NCI-H1694 (cell line): ENCODE measurements around the gene STAMBPL1.
A peak's percentile ranks its signal among the peaks of the same experiment; 100 is the strongest.
"Not testable (repeated sequence)": the region's sequence is repeated elsewhere in the genome, so short reads cannot be mapped to it uniquely, and the experiment has no call there.

Experiments
- DNase-seq: peaks from one replicate; lab custom pipeline; 2025; lab: John Stamatoyannopoulos, UW

The STAMBPL1 gene

GRCh38 chr10:88857831-88858230 lies 22.2 kb upstream of the STAMBPL1 start:
- DNase-seq: no peak

- no peak for DNase-seq
Measured at GRCh38 chr10:88858491-88858890, 21.6 kb upstream of the STAMBPL1 start.

GRCh38 chr10:88861036-88861435 lies 19.0 kb upstream of the STAMBPL1 start:
- no peak for DNase-seq

- peak; percentile 10 for DNase-seq
Measured at GRCh38 chr10:88865281-88865876, 14.7 kb upstream of the STAMBPL1 start.

GRCh38 chr10:88866454-88866853 lies 13.6 kb upstream of the STAMBPL1 start:
- DNase-seq: no peak

- DNase-seq: no peak
Measured at GRCh38 chr10:88870089-88870488, 10.0 kb upstream of the STAMBPL1 start.

GRCh38 chr10:88873757-88874156 lies 6.3 kb upstream of the STAMBPL1 start:
- no peak for DNase-seq

GRCh38 chr10:88874281-88874680 lies 5.8 kb upstream of the STAMBPL1 start:
- no peak for DNase-seq

- DNase-seq: no peak
Measured at GRCh38 chr10:88875081-88875480, 5.0 kb upstream of the STAMBPL1 start.

- DNase-seq: no peak
Measured at GRCh38 chr10:88877298-88877697, 2.7 kb upstream of the STAMBPL1 start.

- peak; percentile 33 for DNase-seq
Measured at GRCh38 chr10:88880282-88881076, 434 bp downstream of the STAMBPL1 start.

- DNase-seq: no peak
Measured at GRCh38 chr10:88881320-88881719, 1.3 kb downstream of the STAMBPL1 start.

- DNase-seq: no peak
Measured at GRCh38 chr10:88881922-88882645, 2.0 kb downstream of the STAMBPL1 start.

- not testable (repeated sequence) for DNase-seq
Measured at GRCh38 chr10:88882646-88883447, 2.8 kb downstream of the STAMBPL1 start.

- DNase-seq: no peak
Measured at GRCh38 chr10:88883448-88883809, 3.4 kb downstream of the STAMBPL1 start.

GRCh38 chr10:88886557-88886956 lies 6.5 kb downstream of the STAMBPL1 start:
- no peak for DNase-seq

- DNase-seq: no peak
Measured at GRCh38 chr10:88888810-88889445, 8.9 kb downstream of the STAMBPL1 start.

- no peak for DNase-seq
Measured at GRCh38 chr10:88889559-88890337, 9.7 kb downstream of the STAMBPL1 start.

GRCh38 chr10:88890681-88891381 lies 10.8 kb downstream of the STAMBPL1 start:
- no peak for DNase-seq

- no peak for DNase-seq
Measured at GRCh38 chr10:88892222-88892967, 12.3 kb downstream of the STAMBPL1 start.
